SH-SY5Y (cell line): ENCODE measurements around the gene PRSS21.

Experiments used
- GATA2 ChIP-seq: IDR thresholded peaks from 2 replicates; pipeline ENCODE4 v1.6.1; 2011; ENCODE audit warnings: mild to moderate bottlenecking, low read depth, low read length
- GATA3 ChIP-seq: IDR thresholded peaks from 2 replicates; pipeline ENCODE4 v1.6.1; 2011; ENCODE audit warnings: low read depth, mild to moderate bottlenecking, low read length, moderate library complexity

DNA sequence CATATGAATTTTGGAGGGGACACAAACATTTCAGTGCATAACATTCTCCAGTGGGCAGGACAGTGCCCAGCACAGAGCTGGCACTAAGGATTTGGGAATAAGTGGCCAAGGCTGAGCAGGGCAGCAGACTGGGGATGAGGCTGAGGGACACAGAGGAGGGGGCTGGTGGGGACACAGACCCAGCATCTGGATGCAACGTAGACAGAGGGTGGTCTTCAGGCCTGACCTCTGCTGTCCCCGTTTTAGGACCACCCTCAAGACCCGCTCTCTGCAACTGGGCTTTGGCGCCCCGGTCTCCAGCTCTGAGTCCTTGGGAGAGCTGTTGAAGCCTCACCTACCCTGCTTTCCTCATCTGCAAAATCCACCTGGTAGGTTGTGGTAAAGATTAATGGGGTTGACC lies 26.4 kb upstream of the PRSS21 start:
- TF ChIP-seq GATA2: no peak
- no peak for TF ChIP-seq GATA3
